ENCODE results near the gene SCN3A. TPM values are rescaled to one million over a fixed set of nuclear protein-coding genes. Genes with fewer than 3 reads are reported as not detected.

The SCN3A gene
- total and polyA plus RNA-seq, 2 of the 13 experiments (the other 11 are each of a cell fraction or from before 2014, with no cell fraction given): not detected

GRCh38 chr2:165202239-165202638 lies 1.6 kb downstream of the SCN3A start:
- in situ Hi-C loops (cut with HindIII; ENCODE audit: extremely low pct_ligation_motif_present, low pct_unique_long_range_greater_than_20kb): loop anchor here (5.0 kb wide), 1 partner anchor 180 kb away; no protein-coding TSS in a partner anchor

More at GRCh38 chr2:165202239-165202638, 1.6 kb downstream of the SCN3A start:
- intact Hi-C loops (cut with micrococcal nuclease; ENCODE audit: unreplicated experiment): loop anchor here (10.0 kb wide), 1 partner anchor 467 kb away; no protein-coding TSS in a partner anchor
- CTCF ChIA-PET (ENCODE audit: low intra/inter-chr PET ratio, low total read pairs): interaction anchor here (4.6 kb wide), 1 partner anchor 186 kb away, joined by 109 read pairs; no protein-coding TSS in a partner anchor
- H3K4me2 ChIP-seq (ENCODE audit: low read depth, low read length): no peak overlapping the region
- BruUV-seq (replicated peaks): no TSS peak
- H3K9ac ChIP-seq (ENCODE audit: insufficient read depth, low read depth, low read length): no peak overlapping the region
- H2AFZ ChIP-seq (ENCODE audit: low read length): no peak overlapping the region
- TF ChIP-seq KLF6 (CRISPR knock-in tag; IDR thresholded peaks at IDR 0.05) (no peak), TIGD3 (CRISPR knock-in tag; IDR thresholded peaks at IDR 0.05; ENCODE audit: borderline replicate concordance) (no peak), LRRFIP1 (CRISPR knock-in tag; conservative IDR thresholded peaks at IDR 0.05) (no peak)
- WGBS (ENCODE audit: low lambda C conversion rate): 2% methylated on average over 1 of the region's 1 CpG
- no peak overlapping the region for H3K4me3 ChIP-seq (replicated peaks in 1 of 3; ENCODE audit: insufficient read depth in 1 of 3, low read depth in 2 of 3, low read length in 3 of 3)
- H4K20me1 ChIP-seq (ENCODE audit: insufficient read depth, low read length): no peaks in the 10 kb centered on the region
- no peak for DNase-seq (ENCODE audit: low spot score)
- no peaks in the 10 kb centered on the region for H3K79me2 ChIP-seq (ENCODE audit: insufficient read depth, low read length)
- POLR2A ChIA-PET: no interaction called here
- no peak overlapping the region for H3K27ac ChIP-seq (ENCODE audit: extremely low read length, insufficient read depth, low read length)
- no peaks in the 10 kb centered on the region for H3K36me3 ChIP-seq (replicated peaks in 1 of 2; ENCODE audit: control insufficient read depth in 1 of 2, insufficient read depth in 2 of 2, low read length in 2 of 2)
- H3K9me3 ChIP-seq (ENCODE audit: low read length): no peaks in the 10 kb centered on the region
- no peak for ATAC-seq
- no peaks in the 10 kb centered on the region for H3K4me1 ChIP-seq (ENCODE audit: insufficient read depth, low read length)
- no peak for FAIRE-seq
- no peaks in the 10 kb centered on the region for H3K27me3 ChIP-seq (ENCODE audit: control insufficient read depth in 1 of 2, insufficient read depth in 2 of 2, low read length in 2 of 2)

Data from HepG2 (cell line).